ENCODE measurements around the gene GALNT10. TPM values are rescaled to one million over a fixed set of nuclear protein-coding genes. Genes with fewer than 3 reads are reported as not detected.

GALNT10 gene
- total RNA-seq, 1 donor from 2014 or later, result 10.2 TPM

DNA sequence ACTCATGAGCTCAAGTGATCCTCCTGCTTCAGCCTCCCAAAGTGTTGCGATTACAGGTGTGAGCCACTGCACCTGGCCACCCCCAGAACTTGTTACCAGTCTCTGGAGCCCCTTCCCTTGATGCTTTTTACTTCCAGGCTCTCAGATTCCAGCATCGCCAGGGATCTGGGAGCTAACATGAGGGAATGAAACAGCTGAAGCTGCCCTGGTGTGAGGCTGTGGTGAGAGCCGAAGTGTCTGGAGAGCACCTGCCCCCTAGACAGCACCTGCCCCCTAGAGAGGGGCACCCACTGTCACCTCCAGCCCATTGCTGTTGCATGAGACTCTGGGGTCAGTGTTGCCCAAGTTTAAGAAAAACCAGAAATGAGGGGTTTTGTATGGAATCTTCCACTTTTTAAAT is 131.0 kb downstream of the GALNT10 start:
- TF ChIP-seq, protein P1, sequence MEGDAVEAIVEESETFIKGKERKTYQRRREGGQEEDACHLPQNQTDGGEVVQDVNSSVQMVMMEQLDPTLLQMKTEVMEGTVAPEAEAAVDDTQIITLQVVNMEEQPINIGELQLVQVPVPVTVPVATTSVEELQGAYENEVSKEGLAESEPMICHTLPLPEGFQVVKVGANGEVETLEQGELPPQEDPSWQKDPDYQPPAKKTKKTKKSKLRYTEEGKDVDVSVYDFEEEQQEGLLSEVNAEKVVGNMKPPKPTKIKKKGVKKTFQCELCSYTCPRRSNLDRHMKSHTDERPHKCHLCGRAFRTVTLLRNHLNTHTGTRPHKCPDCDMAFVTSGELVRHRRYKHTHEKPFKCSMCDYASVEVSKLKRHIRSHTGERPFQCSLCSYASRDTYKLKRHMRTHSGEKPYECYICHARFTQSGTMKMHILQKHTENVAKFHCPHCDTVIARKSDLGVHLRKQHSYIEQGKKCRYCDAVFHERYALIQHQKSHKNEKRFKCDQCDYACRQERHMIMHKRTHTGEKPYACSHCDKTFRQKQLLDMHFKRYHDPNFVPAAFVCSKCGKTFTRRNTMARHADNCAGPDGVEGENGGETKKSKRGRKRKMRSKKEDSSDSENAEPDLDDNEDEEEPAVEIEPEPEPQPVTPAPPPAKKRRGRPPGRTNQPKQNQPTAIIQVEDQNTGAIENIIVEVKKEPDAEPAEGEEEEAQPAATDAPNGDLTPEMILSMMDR (IDR thresholded peaks at IDR 0.05), result no peak
- TF ChIP-seq EZH2 (IDR thresholded peaks at IDR 0.05) (no peak), EZH2phosphoT487 (IDR thresholded peaks at IDR 0.05) (no peak)
- Histone ChIP-seq H3F3A (ENCODE audit: low read depth) (peaks cover 8% of the 10 kb centered on the region), H3K9me3 (ENCODE audit: low read depth) (no peaks in the 10 kb centered on the region), H3K36me3 (no peaks in the 10 kb centered on the region), H3K4me1 (peaks cover 25% of the 10 kb centered on the region), H3K27ac (no peak overlapping the region), H3K4me2 (no peak overlapping the region), H4K20me1 (ENCODE audit: low read depth) (no peaks in the 10 kb centered on the region), H3K4me3 (no peak overlapping the region), H3K79me2 (ENCODE audit: low read depth) (no peaks in the 10 kb centered on the region), H2AFZ (replicated peaks) (no peak overlapping the region), H3K27me3 (no peaks in the 10 kb centered on the region), H3K9ac (no peak overlapping the region)
- H3K9me3 Mint-ChIP-seq, result no peaks in the 10 kb centered on the region
- peaks cover 13% of the 10 kb centered on the region for H3K27me3 Mint-ChIP-seq (ENCODE audit: insufficient read depth, low read depth)
- H3K36me3 Mint-ChIP-seq, result peaks cover 5% of the 10 kb centered on the region
- no peak for DNase-seq (ENCODE audit: low spot score)
- peaks cover 41% of the 10 kb centered on the region for H3K4me1 Mint-ChIP-seq
- H3K27ac Mint-ChIP-seq, result no peak overlapping the region
- H3K4me3 Mint-ChIP-seq, result no peak overlapping the region

DNA sequence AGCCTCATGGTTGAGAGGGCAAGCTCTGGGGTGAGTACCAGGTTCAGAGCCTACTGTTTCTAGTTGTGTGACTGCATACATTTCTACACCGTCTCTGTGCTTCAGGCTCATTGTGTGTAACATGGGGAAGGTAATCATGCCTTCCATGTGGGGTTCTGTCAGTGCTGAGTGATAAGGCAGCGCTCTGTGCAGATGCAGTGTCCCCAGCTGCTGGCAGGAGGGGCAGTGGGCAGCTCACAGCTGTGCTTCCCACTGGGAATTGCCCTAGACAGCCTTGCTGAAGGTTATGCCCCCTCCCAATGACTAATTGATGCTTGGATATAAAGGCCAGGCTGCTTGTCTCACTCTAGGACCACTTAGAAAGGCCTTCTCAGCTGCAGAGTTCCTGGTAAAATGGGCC is 133.5 kb downstream of the GALNT10 start:
- Histone ChIP-seq H3K27ac (no peak overlapping the region), H3K79me2 (ENCODE audit: low read depth) (no peaks in the 10 kb centered on the region), H3K4me2 (no peak overlapping the region), H3K4me1 (peaks cover 21% of the 10 kb centered on the region), H3K27me3 (no peaks in the 10 kb centered on the region), H2AFZ (replicated peaks) (no peak overlapping the region), H3K9me3 (ENCODE audit: low read depth) (no peaks in the 10 kb centered on the region), H3K36me3 (no peaks in the 10 kb centered on the region), H4K20me1 (ENCODE audit: low read depth) (no peaks in the 10 kb centered on the region), H3K9ac (no peak overlapping the region), H3F3A (ENCODE audit: low read depth) (peaks cover 8% of the 10 kb centered on the region), H3K4me3 (no peak overlapping the region)
- no peak overlapping the region for H3K4me3 Mint-ChIP-seq
- H3K27ac Mint-ChIP-seq, result no peak overlapping the region
- TF ChIP-seq EZH2 (IDR thresholded peaks at IDR 0.05), result no peak
- no peak for TF ChIP-seq EZH2phosphoT487 (IDR thresholded peaks at IDR 0.05)
- TF ChIP-seq, protein P1 (IDR thresholded peaks at IDR 0.05), result no peak
- H3K9me3 Mint-ChIP-seq, result no peaks in the 10 kb centered on the region
- H3K27me3 Mint-ChIP-seq (ENCODE audit: insufficient read depth, low read depth), result peaks cover 7% of the 10 kb centered on the region
- peaks cover 40% of the 10 kb centered on the region for H3K4me1 Mint-ChIP-seq
- peaks cover 5% of the 10 kb centered on the region for H3K36me3 Mint-ChIP-seq
- DNase-seq (ENCODE audit: low spot score), result no peak

DNA sequence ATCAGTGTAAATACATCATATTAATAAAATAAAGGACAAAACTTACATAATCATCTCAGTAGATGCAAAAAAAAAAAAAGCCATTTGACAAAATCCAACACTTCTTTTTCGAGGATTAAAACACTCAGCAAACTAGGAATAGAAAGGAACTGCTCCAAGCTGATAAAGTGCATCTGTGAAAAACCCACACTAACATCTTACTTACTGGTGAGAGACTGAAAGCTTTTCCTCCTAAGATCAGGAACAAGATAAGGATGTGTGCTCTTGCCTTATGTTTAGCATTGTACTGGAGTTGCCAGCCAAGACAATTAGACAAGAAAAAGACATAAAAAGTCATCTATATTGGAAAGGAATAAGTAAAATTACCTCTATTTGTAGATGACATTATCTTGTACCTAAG is 135.0 kb downstream of the GALNT10 start:
- Histone ChIP-seq H3K4me1 (peaks cover 6% of the 10 kb centered on the region), H3K79me2 (ENCODE audit: low read depth) (no peaks in the 10 kb centered on the region), H3F3A (ENCODE audit: low read depth) (no peaks in the 10 kb centered on the region), H3K4me3 (no peak overlapping the region), H2AFZ (replicated peaks) (no peak overlapping the region), H3K4me2 (no peak overlapping the region), H3K27ac (no peak overlapping the region), H3K9ac (no peak overlapping the region), H3K9me3 (ENCODE audit: low read depth) (no peaks in the 10 kb centered on the region), H3K36me3 (no peaks in the 10 kb centered on the region), H4K20me1 (ENCODE audit: low read depth) (no peaks in the 10 kb centered on the region), H3K27me3 (no peaks in the 10 kb centered on the region)
- H3K27ac Mint-ChIP-seq, result no peak overlapping the region
- DNase-seq (ENCODE audit: low spot score), result no peak
- peaks cover 7% of the 10 kb centered on the region for H3K36me3 Mint-ChIP-seq
- no peak overlapping the region for H3K4me3 Mint-ChIP-seq
- H3K9me3 Mint-ChIP-seq, result no peaks in the 10 kb centered on the region
- peaks cover 6% of the 10 kb centered on the region for H3K27me3 Mint-ChIP-seq (ENCODE audit: insufficient read depth, low read depth)
- TF ChIP-seq, protein P1 (IDR thresholded peaks at IDR 0.05), result no peak
- TF ChIP-seq EZH2phosphoT487 (IDR thresholded peaks at IDR 0.05) (no peak), EZH2 (IDR thresholded peaks at IDR 0.05) (no peak)
- H3K4me1 Mint-ChIP-seq, result peaks cover 27% of the 10 kb centered on the region
